ENCODE data around the gene PDE1C.

DNA sequence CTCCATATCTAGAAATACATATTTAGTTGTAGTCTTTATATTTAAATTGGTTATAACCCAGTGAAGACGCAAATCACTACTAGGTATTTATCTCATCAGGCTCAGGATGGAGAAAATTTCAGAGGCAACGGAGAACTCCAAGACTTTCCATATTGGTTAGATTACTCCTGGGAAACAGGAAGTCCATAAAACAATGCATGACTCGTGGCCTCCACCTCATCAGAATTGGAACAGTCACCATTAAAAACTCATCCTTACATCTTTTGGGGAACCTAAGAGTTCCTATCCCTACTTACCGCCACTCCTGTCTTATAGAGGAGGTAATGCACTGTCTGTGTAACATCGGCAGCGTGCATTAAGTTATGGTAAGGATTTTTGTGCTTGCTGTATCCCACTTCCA is 205.6 kb downstream of the PDE1C start:
- TF ChIP-seq, protein P1, sequence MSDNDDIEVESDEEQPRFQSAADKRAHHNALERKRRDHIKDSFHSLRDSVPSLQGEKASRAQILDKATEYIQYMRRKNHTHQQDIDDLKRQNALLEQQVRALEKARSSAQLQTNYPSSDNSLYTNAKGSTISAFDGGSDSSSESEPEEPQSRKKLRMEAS (IDR thresholded peaks at IDR 0.05; ENCODE audit: low read depth, low read length) = no peak
- TF ChIP-seq, protein P2, sequence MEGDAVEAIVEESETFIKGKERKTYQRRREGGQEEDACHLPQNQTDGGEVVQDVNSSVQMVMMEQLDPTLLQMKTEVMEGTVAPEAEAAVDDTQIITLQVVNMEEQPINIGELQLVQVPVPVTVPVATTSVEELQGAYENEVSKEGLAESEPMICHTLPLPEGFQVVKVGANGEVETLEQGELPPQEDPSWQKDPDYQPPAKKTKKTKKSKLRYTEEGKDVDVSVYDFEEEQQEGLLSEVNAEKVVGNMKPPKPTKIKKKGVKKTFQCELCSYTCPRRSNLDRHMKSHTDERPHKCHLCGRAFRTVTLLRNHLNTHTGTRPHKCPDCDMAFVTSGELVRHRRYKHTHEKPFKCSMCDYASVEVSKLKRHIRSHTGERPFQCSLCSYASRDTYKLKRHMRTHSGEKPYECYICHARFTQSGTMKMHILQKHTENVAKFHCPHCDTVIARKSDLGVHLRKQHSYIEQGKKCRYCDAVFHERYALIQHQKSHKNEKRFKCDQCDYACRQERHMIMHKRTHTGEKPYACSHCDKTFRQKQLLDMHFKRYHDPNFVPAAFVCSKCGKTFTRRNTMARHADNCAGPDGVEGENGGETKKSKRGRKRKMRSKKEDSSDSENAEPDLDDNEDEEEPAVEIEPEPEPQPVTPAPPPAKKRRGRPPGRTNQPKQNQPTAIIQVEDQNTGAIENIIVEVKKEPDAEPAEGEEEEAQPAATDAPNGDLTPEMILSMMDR (IDR thresholded peaks at IDR 0.05; ENCODE audit: low read depth, low read length) = no peak

Measured in NB4 (cell line).